ENCODE data around the gene EIF3M. TPM values are rescaled to one million over a fixed set of nuclear protein-coding genes. Genes with fewer than 3 reads are reported as not detected.
A peak's percentile ranks its signal among the peaks of the same experiment; 100 is the strongest.
"Not testable (repeated sequence)": the region's sequence is repeated elsewhere in the genome, so short reads cannot be mapped to it uniquely, and the experiment has no call there.

EIF3M gene
- total and polyA plus RNA-seq, 4 donors = 136 to 357 (median 185) TPM

DNA sequence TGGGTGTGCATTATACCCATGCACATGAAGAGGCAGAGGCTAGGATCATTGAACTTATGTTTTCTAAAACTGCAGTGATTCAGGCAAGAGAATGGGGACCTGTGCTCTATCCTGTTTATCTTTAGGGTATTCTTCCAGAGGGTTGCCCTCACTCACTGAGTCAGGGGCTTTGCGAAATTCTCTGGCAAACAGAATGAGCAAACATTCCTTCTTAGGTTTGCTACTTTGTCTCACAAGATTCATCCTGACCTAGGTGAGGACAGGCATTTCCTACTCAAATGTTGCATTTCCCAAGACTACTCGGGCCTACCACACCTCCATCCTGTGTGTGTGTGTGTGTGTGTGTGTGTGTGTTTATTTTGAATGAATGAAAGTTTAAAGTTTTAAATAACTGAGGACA, 2.7 kb upstream of the EIF3M start:
- Histone ChIP-seq H3K27ac (ENCODE audit: low read depth in 1 of 2, low read length in 2 of 2) (no peak overlapping the region), H3K4me3 (ENCODE audit: low read length in 2 of 2) (no peak overlapping the region), H3K36me3 (ENCODE audit: control insufficient read depth in 1 of 2, insufficient read depth in 2 of 2, low read length in 1 of 2) (no peaks in the 10 kb centered on the region), H3K27me3 (ENCODE audit: control insufficient read depth in 1 of 2, insufficient read depth in 2 of 2, low read length in 1 of 2) (no peaks in the 10 kb centered on the region), H3K9me3 (ENCODE audit: control insufficient read depth, low read length) (no peaks in the 10 kb centered on the region), H3K4me1 (ENCODE audit: control insufficient read depth in 1 of 2, insufficient read depth in 2 of 2, low read length in 2 of 2) (peaks cover 0 to 3% of the 10 kb centered on the region in 2 donors)
- 55 to 57% methylated on average over 2 of the region's 2 CpGs for WGBS, 2 donors
- intact Hi-C loops (cut with DNase I) = loop anchor here in 1 of 2 donors (5.0 kb wide), 1 partner anchor 576 kb away; no protein-coding TSS in a partner anchor
- ATAC-seq (ENCODE audit: low FRiP score) = no peak
- no peak for DNase-seq

- Histone ChIP-seq H3K4me3 (ENCODE audit: low read length in 2 of 2) (no peak overlapping the region), H3K4me1 (ENCODE audit: control insufficient read depth in 1 of 2, insufficient read depth in 2 of 2, low read length in 2 of 2) (peaks cover 0 to 3% of the 10 kb centered on the region in 2 donors), H3K36me3 (ENCODE audit: control insufficient read depth in 1 of 2, insufficient read depth in 2 of 2, low read length in 1 of 2) (no peaks in the 10 kb centered on the region), H3K27me3 (ENCODE audit: control insufficient read depth in 1 of 2, insufficient read depth in 2 of 2, low read length in 1 of 2) (no peaks in the 10 kb centered on the region), H3K9me3 (ENCODE audit: control insufficient read depth, low read length) (no peaks in the 10 kb centered on the region), H3K27ac (ENCODE audit: low read depth in 1 of 2, low read length in 2 of 2) (no peak overlapping the region)
- WGBS, 2 donors = 84 to 89% methylated on average over 3 of the region's 3 CpGs
- ATAC-seq (ENCODE audit: low FRiP score) (no peak), DNase-seq (no peak)
- intact Hi-C loops (cut with DNase I) = loop anchor here in 1 of 2 donors (5.0 kb wide), 1 partner anchor 576 kb away; no protein-coding TSS in a partner anchor
Observed at GRCh38 chr11:32581556-32581955, 2.1 kb upstream of the EIF3M start.

DNA sequence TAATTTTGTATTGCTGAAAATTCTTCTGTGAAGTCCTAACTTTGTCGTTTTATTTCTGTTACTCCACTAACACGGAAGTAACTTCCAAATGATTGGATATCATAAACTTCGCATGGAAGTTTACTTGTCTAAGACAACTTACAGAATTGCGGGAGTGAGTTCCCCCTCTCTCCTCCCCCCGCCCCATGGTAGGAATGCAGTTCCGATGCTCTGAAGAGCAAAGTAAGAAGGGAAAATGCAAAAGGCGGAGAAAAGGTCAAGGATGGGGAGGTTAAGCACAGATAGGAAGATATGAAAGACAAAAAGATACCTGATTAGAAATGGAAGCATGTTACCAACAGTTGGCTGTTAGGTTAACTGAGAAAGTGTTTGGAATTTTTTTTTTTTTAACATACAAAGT, 1.3 kb downstream of the EIF3M start:
- Histone ChIP-seq H3K4me1 (ENCODE audit: control insufficient read depth in 1 of 2, insufficient read depth in 2 of 2, low read length in 2 of 2) (peaks cover 0 to 3% of the 10 kb centered on the region in 2 donors), H3K36me3 (ENCODE audit: control insufficient read depth in 1 of 2, insufficient read depth in 2 of 2, low read length in 1 of 2) (no peaks in the 10 kb centered on the region), H3K27ac (ENCODE audit: low read depth in 1 of 2, low read length in 2 of 2) (no peak overlapping the region), H3K4me3 (ENCODE audit: low read length in 2 of 2) (peak overlapping the region; percentile 39 to 65), H3K9me3 (ENCODE audit: control insufficient read depth, low read length) (no peaks in the 10 kb centered on the region), H3K27me3 (ENCODE audit: control insufficient read depth in 1 of 2, insufficient read depth in 2 of 2, low read length in 1 of 2) (no peaks in the 10 kb centered on the region)
- 19% methylated on average over 7 of the region's 7 CpGs for WGBS, 2 donors
- DNase-seq = no peak
- no peak for ATAC-seq (ENCODE audit: low FRiP score)
- intact Hi-C loops (cut with DNase I) = loop anchor here in 1 of 2 donors (5.0 kb wide), 1 partner anchor 572 kb away; no protein-coding TSS in a partner anchor

GRCh38 chr11:32586576-32587190, 3.1 kb downstream of the EIF3M start:
- Histone ChIP-seq H3K9me3 (ENCODE audit: control insufficient read depth, low read length) (no peaks in the 10 kb centered on the region), H3K4me1 (ENCODE audit: control insufficient read depth in 1 of 2, insufficient read depth in 2 of 2, low read length in 2 of 2) (peaks cover 0 to 3% of the 10 kb centered on the region in 2 donors), H3K4me3 (ENCODE audit: low read length in 2 of 2) (no peak overlapping the region), H3K36me3 (ENCODE audit: control insufficient read depth in 1 of 2, insufficient read depth in 2 of 2, low read length in 1 of 2) (peaks cover 0 to 4% of the 10 kb centered on the region in 2 donors), H3K27ac (ENCODE audit: low read depth in 1 of 2, low read length in 2 of 2) (no peak overlapping the region), H3K27me3 (ENCODE audit: control insufficient read depth in 1 of 2, insufficient read depth in 2 of 2, low read length in 1 of 2) (no peaks in the 10 kb centered on the region)
- no peak for ATAC-seq (ENCODE audit: low FRiP score)
- WGBS, 2 donors = 75 to 86% methylated on average over 4 of the region's 4 CpGs
- no peak for DNase-seq
- intact Hi-C loops (cut with DNase I) = no loop called here

- intact Hi-C loops (cut with DNase I) = no loop called here
- no peaks in the 10 kb centered on the region for H3K27me3 ChIP-seq (ENCODE audit: control insufficient read depth in 1 of 2, insufficient read depth in 2 of 2, low read length in 1 of 2)
- no peak overlapping the region for H3K4me3 ChIP-seq (ENCODE audit: low read length in 2 of 2)
- no peak overlapping the region for H3K27ac ChIP-seq (ENCODE audit: low read depth in 1 of 2, low read length in 2 of 2)
- peaks cover 4 to 12% of the 10 kb centered on the region in 2 donors for H3K36me3 ChIP-seq (ENCODE audit: control insufficient read depth in 1 of 2, insufficient read depth in 2 of 2, low read length in 1 of 2)
- ATAC-seq (ENCODE audit: low FRiP score) (no peak), DNase-seq (no peak)
- no peaks in the 10 kb centered on the region for H3K9me3 ChIP-seq (ENCODE audit: control insufficient read depth, low read length)
- no peaks in the 10 kb centered on the region for H3K4me1 ChIP-seq (ENCODE audit: control insufficient read depth in 1 of 2, insufficient read depth in 2 of 2, low read length in 2 of 2)
Observed at GRCh38 chr11:32594272-32594671, 10.6 kb downstream of the EIF3M start.

DNA sequence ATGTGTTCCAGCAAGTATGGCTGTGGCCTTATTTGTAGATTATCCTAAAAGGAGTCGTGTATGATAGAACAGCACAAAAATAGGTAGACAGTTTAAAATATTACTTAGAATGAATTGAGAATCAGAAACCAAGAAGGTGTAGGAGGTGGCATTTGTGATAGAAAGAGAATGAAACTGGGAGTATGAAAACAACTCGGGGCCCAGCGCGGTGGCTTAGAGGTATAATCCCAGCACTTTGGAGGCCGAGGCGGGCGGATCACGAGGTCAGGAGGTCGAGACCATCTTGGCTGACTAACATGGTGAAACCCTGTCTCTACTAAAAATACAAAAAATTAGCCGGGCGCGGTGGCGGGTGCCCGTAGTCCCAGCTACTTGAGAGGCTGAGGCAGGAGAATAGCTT, 12.5 kb downstream of the EIF3M start:
- intact Hi-C loops (cut with DNase I); DNase-seq; H3K27ac ChIP-seq (ENCODE audit: low read depth in 1 of 2, low read length in 2 of 2); H3K36me3 ChIP-seq (ENCODE audit: control insufficient read depth in 1 of 2, insufficient read depth in 2 of 2, low read length in 1 of 2); H3K4me1 ChIP-seq (ENCODE audit: control insufficient read depth in 1 of 2, insufficient read depth in 2 of 2, low read length in 2 of 2); H3K27me3 ChIP-seq (ENCODE audit: control insufficient read depth in 1 of 2, insufficient read depth in 2 of 2, low read length in 1 of 2); H3K9me3 ChIP-seq (ENCODE audit: control insufficient read depth, low read length); ATAC-seq (ENCODE audit: low FRiP score); H3K4me3 ChIP-seq (ENCODE audit: low read length in 2 of 2): not testable (repeated sequence)
- WGBS, 2 donors = 93 to 94% methylated on average over 14 of the region's 14 CpGs

DNA sequence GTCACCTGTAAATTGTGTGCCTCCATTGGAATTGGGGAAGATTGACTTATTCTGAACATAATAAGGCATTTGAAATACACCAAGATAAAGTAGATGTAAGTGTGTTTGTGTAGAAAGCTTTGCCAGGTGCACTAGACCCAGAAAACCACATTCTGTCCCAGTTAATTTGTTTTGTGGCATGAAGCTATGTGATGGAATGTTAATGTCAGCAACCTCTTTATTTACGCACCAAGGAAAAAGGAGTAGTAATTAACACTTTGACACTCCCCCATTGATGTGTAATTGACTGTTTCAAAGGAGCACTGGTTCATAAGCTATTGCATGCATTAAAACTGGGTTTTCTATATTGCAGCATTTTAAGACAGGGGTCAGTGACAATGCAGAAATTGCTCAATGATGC, 14.3 kb downstream of the EIF3M start:
- Histone ChIP-seq H3K4me1 (ENCODE audit: control insufficient read depth in 1 of 2, insufficient read depth in 2 of 2, low read length in 2 of 2) (peaks cover 0 to 2% of the 10 kb centered on the region in 2 donors), H3K27ac (ENCODE audit: low read depth in 1 of 2, low read length in 2 of 2) (no peak overlapping the region), H3K27me3 (ENCODE audit: control insufficient read depth in 1 of 2, insufficient read depth in 2 of 2, low read length in 1 of 2) (no peaks in the 10 kb centered on the region), H3K9me3 (ENCODE audit: control insufficient read depth, low read length) (no peaks in the 10 kb centered on the region), H3K36me3 (ENCODE audit: control insufficient read depth in 1 of 2, insufficient read depth in 2 of 2, low read length in 1 of 2) (peaks cover 3 to 4% of the 10 kb centered on the region in 2 donors), H3K4me3 (ENCODE audit: low read length in 2 of 2) (no peak overlapping the region)
- intact Hi-C loops (cut with DNase I) = no loop called here
- ATAC-seq (ENCODE audit: low FRiP score) (no peak), DNase-seq (no peak)
- 81 to 89% methylated on average over 1 of the region's 1 CpG for WGBS, 2 donors

DNA sequence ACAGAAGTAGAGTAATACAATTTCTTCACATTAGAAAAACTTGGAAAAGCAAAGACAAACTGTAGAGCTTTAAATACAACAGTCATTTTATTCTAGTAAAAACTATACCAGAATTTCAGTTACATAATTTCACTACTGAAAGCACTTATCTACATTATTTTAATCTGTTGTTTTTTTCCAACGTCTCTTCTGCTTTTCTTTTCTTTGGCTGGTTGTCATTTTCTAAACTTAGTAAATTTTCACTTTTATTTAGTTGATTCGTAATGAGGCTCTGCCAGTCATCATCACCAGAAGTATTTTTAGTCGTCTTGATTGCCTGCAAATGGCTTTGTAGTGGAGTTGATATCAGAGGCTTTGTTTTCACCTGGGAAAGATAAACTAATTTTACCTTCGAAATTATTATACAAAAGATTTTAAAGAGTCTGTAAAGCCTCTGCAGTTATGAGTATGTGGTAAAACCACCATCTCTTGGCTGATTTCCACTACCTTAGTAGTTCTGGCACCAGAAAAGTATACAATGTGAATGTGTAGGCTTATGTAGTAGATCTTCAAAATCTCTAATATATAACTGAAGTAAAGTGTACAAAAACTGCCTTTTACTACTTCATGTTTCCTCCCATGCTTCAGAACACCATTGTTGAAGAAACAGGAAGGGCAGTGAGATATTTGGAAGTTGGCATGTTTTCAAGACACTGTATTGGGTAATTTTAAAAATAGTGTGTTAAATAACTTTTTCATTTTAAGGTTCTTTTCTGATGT, 19.2 kb downstream of the EIF3M start:
- Histone ChIP-seq H3K4me1 (ENCODE audit: control insufficient read depth in 1 of 2, insufficient read depth in 2 of 2, low read length in 2 of 2) (peaks cover 0 to 2% of the 10 kb centered on the region in 2 donors), H3K9me3 (ENCODE audit: control insufficient read depth, low read length) (no peaks in the 10 kb centered on the region), H3K27ac (ENCODE audit: low read depth in 1 of 2, low read length in 2 of 2) (no peak overlapping the region), H3K36me3 (ENCODE audit: control insufficient read depth in 1 of 2, insufficient read depth in 2 of 2, low read length in 1 of 2) (peaks cover 0 to 2% of the 10 kb centered on the region in 2 donors), H3K4me3 (ENCODE audit: low read length in 2 of 2) (no peak overlapping the region), H3K27me3 (ENCODE audit: control insufficient read depth in 1 of 2, insufficient read depth in 2 of 2, low read length in 1 of 2) (no peaks in the 10 kb centered on the region)
- ATAC-seq (ENCODE audit: low FRiP score) (no peak), DNase-seq (no peak)
- intact Hi-C loops (cut with DNase I) = no loop called here
- WGBS, 2 donors = 20 to 21% methylated on average over 4 of the region's 4 CpGs

DNA sequence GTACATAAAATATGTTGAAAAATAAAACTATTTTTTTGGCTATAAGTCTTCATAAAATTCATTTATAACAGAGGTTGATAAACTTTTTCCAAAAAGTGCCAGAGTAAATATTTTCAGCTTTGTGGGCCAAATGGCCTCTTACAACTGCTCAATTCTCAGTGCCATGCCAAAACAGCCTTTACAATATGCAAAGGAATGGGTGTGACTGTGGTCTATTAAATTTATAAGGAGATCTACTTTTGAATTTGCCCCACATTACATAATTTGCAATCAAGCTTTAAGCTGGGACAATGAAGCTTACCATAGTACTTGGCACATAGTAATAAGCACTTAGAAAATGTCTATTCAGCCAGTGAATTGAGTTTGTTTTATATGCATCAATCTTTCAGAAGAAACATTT, 22.6 kb downstream of the EIF3M start:
- intact Hi-C loops (cut with DNase I) = no loop called here
- Histone ChIP-seq H3K36me3 (ENCODE audit: control insufficient read depth in 1 of 2, insufficient read depth in 2 of 2, low read length in 1 of 2) (peaks cover 0 to 2% of the 10 kb centered on the region in 2 donors), H3K27me3 (ENCODE audit: control insufficient read depth in 1 of 2, insufficient read depth in 2 of 2, low read length in 1 of 2) (no peaks in the 10 kb centered on the region), H3K4me3 (ENCODE audit: low read length in 2 of 2) (no peak overlapping the region), H3K9me3 (ENCODE audit: control insufficient read depth, low read length) (no peaks in the 10 kb centered on the region), H3K4me1 (ENCODE audit: control insufficient read depth in 1 of 2, insufficient read depth in 2 of 2, low read length in 2 of 2) (peaks cover 0 to 2% of the 10 kb centered on the region in 2 donors), H3K27ac (ENCODE audit: low read depth in 1 of 2, low read length in 2 of 2) (no peak overlapping the region)
- no peak for DNase-seq
- no peak for ATAC-seq (ENCODE audit: low FRiP score)
